ENCODE measurements around the gene PGPEP1.
"Not testable (repeated sequence)": the region's sequence is repeated elsewhere in the genome, so short reads cannot be mapped to it uniquely, and the experiment has no call there.

The PGPEP1 gene

DNA sequence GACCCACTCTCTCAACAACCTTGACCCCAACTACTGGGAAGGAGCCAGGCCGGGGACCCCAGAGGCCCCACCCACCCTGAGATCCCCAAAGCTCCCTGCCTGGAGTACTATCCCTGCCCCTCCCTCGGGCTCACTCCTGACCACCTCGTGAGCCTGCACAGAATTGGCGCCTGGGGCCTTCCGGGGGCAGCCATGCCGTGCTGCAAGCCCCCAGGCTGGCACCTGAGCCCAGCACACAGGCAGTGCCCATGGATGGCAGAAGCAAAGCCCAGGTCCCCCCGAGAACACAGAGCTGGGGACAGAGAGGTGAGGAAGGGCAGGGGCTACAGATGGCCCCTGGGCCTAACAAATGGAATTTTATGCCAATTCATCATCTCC is 31.5 kb upstream of the PGPEP1 start:
- no peak for DNase-seq

DNA sequence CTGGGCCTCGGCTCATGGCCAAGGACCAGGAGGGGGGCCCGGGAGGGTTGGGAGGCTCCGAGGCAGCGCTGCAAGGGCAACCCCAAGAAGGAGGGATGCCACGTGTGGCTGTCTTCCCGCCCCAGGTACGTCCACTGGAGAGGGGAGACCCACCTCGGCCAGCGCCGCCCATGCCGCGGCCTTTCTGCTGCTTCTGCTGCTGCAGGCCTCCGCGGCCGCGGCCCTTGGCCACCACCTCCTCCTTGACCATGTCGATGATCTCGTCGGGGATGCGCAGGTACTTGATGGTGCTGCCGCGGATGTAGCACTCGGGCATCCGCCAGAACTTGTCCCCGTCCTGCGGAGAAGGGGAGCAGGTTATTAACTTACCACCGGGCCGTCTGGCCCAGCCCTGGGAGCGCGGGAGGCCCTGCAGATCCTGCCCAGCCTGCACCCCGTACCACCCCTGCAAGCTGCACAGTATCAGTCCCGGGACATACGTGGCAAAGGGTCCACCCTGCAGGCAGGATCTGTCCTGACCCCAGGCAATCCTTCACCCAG is 30.8 kb upstream of the PGPEP1 start:
- DNase-seq = no peak

- DNase-seq = no peak
Measured at GRCh38 chr19:18310118-18310909, 30.1 kb upstream of the PGPEP1 start.

DNA sequence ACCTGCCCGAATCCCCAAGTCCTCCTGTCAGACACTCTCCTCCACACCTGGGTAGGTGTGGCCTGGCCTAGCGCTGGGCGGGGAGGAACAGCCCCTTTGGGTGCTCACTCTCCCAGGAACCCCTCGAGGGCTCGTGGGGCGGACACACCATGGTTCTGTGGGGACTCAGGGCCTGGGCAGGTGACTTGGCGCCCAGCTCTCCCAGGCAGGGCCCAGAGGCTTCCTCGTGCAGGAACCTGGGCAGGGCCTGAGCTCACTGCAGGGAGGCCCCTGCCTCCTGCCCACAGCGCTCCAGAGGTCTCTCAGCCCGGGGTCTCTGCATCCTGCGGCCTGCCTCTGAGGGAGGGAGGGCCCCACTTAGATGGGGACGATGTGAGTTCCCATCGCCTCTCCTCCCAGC is 29.4 kb upstream of the PGPEP1 start:
- no peak for DNase-seq

GRCh38 chr19:18311502-18312091 is 28.8 kb upstream of the PGPEP1 start:
- no peak for DNase-seq

DNA sequence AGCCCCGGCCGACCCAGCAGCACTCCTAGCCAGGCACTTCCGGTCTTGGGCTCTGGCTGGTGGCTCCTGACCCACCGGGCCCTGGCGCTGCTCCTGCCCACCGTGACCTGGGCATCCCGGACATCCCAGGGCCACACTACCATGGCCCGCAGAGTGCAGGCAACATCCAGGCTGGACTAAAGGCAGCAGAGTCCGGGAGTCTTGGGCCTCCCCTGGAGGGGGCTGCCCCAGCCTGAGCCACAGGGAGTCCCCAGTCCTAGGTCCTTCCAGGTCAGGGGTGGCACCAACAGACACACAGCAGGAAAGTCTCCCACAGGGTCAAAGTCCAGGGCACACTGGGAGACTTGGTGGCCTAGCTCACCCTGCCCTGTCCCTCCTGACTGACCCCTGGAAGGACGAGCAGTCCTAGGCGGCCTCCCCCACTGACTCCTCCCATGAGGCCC is 28.3 kb upstream of the PGPEP1 start:
- DNase-seq = no peak

DNA sequence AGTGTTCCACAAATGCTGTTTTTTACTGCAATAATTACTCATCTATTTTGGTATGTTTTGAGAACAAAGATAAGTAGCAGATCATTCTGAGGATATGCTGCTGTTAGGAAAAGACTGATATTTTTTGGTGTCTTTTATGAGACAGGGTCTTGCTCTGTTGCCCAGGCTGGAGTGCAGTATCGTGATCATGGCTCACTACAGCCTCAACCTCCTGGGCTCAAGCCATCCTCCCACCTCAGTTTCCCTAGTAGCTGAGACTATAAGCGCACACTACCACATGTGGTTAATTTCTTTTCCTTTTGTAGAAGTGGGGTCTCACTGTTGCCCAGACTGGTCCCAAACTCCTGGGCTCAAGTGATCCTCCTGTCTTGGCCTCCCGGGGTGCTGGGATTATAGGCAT is 27.0 kb upstream of the PGPEP1 start:
- no peak for DNase-seq

DNA sequence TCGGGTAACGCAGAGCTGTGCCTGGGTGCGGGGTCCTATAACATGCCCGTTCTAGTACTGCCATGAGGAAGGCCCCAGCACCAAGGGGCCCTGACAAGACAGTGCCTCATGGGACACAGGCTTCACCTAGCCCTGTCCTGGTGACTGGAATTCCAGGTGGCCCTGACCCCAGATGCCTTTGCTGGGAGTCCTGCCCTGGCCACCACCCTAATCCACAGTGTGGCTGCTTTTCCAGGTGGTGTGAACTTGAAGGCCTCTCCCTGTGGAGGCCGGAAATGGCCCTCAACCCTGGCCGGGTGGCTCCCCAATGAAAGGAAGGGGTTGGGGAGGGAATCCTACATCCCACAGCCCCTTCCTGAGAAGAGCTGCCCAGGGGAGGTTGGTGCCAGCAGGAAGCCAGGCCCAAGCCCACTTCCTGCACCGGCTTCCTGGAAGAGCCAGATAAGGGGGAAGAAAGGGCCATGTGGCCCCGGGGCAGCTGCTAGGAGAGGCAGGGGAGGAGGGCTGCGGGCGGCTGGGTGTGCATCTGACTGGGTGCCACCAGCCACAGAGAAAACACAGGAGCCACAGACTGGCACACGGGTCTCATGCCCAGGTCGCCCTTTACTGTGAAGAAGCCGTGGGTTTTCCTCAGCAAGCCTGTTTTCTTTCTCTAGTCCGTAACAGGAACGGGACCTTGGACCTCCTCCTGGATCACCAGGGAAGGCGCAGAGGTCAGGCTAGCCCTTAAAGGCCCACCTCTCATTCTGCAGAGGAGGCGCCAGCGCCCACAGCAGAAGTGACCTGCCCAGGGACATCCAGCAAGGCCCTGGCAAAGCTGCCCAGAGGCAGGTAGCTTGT is 22.2 kb upstream of the PGPEP1 start:
- no peak for DNase-seq

DNA sequence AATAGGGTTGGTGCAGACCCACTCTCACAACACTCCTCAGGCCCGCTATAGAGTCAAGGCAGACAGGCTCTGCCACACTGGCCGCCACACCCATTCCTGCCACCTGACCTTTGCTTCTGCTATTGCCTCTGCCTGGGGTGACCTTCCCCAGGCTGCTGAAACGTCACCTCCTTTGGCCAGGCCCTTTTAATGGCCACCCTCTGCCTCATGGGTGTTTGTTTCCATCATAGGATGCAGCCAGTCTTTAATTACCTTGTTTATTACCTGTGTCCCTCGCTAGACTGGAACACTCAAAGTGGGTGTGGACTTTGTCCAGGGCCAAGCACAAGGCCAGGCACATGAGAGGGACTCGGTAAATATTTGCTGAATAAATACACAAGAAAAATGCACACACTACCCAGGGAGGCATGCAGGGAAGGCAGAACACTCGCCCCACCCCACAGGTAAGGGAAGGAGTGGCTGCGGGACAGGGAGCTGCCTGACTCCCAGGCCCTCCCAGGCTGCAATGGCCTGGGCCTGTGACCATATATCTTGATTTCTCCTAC is 20.7 kb upstream of the PGPEP1 start:
- DNase-seq = no peak

GRCh38 chr19:18320865-18321733 is 19.3 kb upstream of the PGPEP1 start:
- no peak for DNase-seq

- no peak for DNase-seq
Measured at GRCh38 chr19:18321734-18322102, 18.7 kb upstream of the PGPEP1 start.

DNA sequence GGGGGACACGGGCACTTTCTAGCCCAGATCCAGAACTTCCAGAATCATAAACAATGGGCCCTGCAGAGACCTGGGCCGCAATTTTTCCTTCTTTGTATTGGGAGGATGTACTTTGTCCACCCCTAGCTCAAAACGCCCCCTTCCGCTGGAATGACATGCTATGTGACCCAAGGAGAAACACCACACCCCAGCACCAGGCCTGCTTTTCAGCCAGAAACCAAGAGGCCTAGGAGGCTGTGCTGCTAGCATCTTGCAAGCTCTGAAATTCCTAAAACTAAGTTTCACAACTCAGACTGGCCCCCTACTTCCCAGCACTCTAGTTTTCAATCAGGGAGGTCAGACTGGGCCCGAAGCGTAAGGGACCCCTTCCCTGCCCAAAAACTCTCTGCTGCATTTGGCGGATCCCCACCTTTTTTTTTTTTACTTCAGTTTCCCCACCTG is 18.1 kb upstream of the PGPEP1 start:
- DNase-seq = peak; percentile 31

GRCh38 chr19:18322759-18323460 is 17.5 kb upstream of the PGPEP1 start, which contains the start of gene LSM4:
Gene LSM4 (minus strand): TSS chr19:18323076. CDS start chr19:18323020, 56 bp downstream.
- peak; percentile 98 for DNase-seq

GRCh38 chr19:18324373-18324731 is 16.0 kb upstream of the PGPEP1 start:
- not testable (repeated sequence) for DNase-seq

GRCh38 chr19:18326772-18327171 is 13.6 kb upstream of the PGPEP1 start:
- DNase-seq = no peak

GRCh38 chr19:18328340-18329034 is 11.9 kb upstream of the PGPEP1 start:
- DNase-seq = peak; percentile 97

DNA sequence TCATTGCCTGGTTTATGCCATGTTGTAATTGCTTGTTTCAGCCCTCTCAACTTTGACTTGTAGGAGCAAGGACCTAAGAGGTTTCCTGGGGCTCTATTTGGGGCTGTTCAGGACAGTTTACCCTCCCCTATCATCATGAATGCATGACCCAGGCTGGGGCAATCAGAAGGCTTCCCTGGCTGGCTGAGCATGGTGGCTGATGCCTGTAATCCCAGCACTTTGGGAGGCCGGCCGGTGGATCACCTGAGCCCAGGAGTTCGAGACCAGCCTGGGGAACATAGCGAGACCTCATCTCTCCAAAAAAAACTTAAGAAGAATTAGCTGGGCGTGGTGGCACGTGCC is 11.4 kb upstream of the PGPEP1 start:
- DNase-seq = no peak

GRCh38 chr19:18330868-18331267 is 9.5 kb upstream of the PGPEP1 start:
- no peak for DNase-seq

GRCh38 chr19:18332917-18333530 is 7.4 kb upstream of the PGPEP1 start:
- DNase-seq = no peak

- no peak for DNase-seq
Measured at GRCh38 chr19:18333680-18334079, 6.7 kb upstream of the PGPEP1 start.
